Adrenal gland (tissue), 5 donors: ENCODE results near the gene HIPK2.

Source experiments
- POLR2A ChIP-seq, 2 donors: fragments of 450-650 bp; IDR thresholded peaks; one replicate each; pipeline ENCODE4 v1.6.1; 2017; ENCODE audit warnings: antibody characterized with exemption in 2 of 2, mild to moderate bottlenecking in 2 of 2, moderate library complexity in 1 of 2
- TF ChIP-seq, protein P1 (sequence below), 6 experiments: fragments of 450-650 bp in 4 of 6; fragments of 200-600 bp in 2 of 6; sonication (generic) in 1 of 6; IDR thresholded peaks; 1 replicate in 5 of 6; 2 replicates in 1 of 6; pipeline versions ENCODE4 v1.5.1 to v1.8.0; 2016 to 2021; ENCODE audit warnings: antibody characterized with exemption in 6 of 6, mild to moderate bottlenecking in 2 of 6, moderate library complexity in 1 of 6
- donor health status: DM: no; HTN: no; CAD: no.

DNA sequence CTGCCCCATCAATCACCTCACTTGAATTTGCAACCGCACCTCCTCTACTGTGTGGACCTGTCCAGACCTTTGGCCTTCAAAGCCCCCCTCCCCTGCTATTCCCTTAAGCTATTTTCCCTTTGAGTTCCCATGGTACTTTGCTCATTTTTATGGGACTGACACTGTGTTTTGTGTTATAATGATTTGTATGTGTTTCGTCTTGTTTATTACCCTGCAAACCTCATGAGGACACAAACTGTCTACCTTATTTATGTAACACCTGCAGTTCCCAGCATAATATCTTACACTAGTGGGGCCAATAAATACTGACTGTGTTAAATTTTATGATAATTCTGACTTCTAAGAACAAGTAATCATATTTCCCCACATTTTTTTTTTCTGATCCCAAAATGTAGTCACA is 183.7 kb downstream of the HIPK2 start:
- TF ChIP-seq POLR2A (IDR thresholded peaks at IDR 0.05) = no peak
- TF ChIP-seq, protein P1, sequence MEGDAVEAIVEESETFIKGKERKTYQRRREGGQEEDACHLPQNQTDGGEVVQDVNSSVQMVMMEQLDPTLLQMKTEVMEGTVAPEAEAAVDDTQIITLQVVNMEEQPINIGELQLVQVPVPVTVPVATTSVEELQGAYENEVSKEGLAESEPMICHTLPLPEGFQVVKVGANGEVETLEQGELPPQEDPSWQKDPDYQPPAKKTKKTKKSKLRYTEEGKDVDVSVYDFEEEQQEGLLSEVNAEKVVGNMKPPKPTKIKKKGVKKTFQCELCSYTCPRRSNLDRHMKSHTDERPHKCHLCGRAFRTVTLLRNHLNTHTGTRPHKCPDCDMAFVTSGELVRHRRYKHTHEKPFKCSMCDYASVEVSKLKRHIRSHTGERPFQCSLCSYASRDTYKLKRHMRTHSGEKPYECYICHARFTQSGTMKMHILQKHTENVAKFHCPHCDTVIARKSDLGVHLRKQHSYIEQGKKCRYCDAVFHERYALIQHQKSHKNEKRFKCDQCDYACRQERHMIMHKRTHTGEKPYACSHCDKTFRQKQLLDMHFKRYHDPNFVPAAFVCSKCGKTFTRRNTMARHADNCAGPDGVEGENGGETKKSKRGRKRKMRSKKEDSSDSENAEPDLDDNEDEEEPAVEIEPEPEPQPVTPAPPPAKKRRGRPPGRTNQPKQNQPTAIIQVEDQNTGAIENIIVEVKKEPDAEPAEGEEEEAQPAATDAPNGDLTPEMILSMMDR (IDR thresholded peaks at IDR 0.05) = no peak
